Measurements from ENCODE around the gene MYO1D.
"Not testable (repeated sequence)": the region's sequence is repeated elsewhere in the genome, so short reads cannot be mapped to it uniquely, and the experiment has no call there.

The MYO1D gene

DNA sequence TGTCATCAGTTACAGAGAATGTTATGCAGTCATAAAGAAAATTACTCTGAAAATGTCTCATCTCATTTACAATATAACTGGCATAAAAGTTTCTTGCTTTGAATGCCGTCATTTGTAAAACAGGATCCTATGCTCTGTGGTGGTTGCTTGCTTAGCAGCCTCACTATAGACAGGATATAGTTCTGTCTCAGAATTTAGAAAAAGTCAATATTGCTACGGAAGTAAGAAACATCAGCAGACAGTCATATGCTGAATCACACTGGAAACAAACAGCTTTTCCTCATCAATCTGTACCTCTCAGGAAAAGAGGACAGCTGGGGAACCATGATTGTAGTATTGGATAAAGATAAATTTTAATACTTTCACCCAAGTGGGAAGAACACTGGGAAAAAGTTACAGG lies 105.5 kb downstream of the MYO1D start:
- DNase-seq = no peak

DNA sequence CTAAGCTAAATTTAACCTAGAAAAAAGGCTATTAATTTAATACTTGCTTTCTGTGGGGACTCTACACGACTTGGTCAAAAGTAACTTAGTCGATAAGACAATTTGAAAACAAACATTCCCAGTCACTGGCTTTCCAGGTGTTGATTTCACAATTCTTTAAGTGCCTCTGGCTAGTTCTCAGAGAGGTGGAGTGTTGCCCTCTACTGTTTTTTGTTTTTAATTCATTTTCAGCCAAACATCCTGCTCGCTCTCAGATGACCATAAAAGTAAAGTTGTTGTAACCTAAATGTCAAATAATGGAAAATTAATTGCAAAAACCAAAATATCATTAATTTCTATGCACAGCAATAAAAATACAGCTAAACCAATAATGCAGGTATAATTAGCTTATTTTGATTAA lies 107.1 kb downstream of the MYO1D start:
- DNase-seq = no peak

DNA sequence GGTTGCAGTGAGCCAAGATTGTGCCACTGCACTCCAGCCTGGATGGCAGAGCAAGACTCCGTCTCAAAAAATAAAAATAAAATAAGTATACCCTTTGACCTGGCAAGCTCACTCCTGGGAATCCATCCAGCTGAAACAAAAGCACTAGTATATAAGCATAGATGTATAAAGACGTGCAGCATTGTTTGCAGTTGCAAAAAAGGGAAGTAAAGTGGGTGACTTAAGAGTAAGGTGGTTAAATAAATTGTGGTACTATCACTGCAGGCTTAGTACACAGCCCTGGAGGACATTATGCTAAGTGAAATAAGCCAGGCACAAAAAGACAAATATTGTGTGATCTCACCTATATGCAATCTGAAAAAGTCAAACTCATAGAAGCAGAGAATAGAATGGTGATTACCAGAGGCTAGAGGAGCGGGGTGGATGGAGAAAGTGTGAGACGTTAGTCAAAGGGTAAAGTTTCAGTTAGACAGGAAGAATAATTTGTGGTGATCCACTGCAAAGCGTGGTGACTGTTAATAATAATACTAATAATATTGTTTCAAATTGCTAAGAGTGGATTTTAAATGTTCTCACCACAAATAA lies 113.0 kb downstream of the MYO1D start:
- no peak for DNase-seq

DNA sequence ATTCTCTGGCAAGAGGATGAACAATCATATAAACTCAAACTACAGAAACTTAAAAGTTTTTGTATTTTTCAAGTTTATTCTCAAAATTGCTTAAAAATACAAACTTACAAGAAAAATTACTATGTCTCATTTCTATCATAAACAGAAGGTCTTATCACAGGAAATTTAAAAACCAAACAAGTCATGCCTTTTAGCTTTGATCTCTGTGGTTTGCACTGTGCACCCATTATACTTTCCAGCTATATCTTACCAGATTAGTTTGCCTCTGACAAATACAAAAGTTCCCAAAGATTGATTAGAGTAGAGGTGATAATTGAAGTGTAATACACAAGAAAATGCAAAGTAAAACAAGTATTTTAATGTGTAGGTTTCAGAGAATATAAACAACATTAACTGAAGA lies 117.4 kb downstream of the MYO1D start:
- DNase-seq = no peak

DNA sequence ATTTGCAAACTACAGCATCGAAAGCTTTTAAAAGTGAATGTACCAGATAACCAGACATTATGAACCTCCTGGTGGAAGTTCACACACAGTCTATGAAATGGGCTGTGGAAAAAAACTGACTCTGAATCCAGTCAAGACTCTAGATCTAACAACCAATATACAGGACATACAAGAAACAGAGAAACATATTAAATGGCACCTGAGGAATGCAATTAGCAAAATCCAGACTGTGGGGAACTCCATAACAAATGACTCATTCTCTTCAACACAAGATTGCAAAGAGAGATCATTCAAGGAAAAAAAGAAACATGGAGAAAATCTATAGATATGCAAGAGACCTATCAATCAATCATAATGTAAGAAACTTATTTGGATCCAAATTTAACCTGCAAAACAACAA lies 119.0 kb downstream of the MYO1D start:
- no peak for DNase-seq

DNA sequence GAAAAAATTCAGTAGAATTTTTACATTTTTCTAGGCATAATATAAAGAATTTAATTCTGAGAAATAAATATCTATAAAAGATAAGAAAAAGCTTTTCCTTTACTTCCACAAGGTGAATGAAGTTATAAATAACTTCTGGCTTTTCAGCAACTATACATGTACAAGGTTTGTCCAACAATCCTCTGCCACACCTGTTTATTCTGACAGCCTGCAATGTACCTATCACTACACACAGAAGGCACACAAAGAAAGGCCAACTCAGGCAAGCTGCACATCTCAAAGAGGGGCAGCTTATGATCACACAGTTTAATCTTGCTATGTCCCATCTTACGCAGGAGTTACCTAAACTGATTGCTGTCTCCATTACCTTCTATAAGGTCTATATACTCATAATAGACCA lies 120.2 kb downstream of the MYO1D start:
- no peak for DNase-seq

DNA sequence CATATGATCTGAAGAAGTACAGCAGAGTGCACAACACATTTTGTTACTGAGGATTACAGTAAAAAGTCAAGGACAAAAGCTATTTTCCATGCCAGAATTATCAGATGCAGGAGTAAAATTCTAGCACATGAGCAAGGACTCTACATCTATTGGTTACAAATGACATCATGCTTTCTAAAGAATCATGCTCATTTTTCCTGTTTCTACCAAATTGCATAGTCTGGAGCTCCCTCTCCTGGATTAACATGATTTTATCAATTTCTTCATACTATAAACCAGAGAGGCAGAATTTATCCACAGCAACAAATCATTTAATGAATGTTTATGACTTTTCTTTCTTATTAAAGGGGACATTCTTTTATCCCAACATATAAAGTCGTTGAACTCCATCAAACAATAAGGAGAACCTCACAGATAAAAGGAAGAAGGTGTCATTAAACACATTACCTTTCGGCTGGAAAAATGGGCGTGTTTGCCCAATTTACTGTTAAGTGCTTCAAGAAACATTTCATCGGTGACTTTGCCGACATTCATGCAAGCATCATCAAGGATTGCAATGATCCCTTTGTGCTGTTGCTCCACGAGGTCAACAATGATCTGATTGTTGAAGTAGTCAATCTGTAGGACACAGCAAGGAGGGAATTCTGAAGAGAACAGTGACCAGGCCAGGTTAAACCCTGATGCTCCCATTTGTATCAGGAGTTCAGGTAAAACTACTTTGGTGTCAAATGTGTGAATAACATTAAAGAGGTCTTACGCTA lies 121.7 kb downstream of the MYO1D start:
- peak; percentile 74 for DNase-seq

DNA sequence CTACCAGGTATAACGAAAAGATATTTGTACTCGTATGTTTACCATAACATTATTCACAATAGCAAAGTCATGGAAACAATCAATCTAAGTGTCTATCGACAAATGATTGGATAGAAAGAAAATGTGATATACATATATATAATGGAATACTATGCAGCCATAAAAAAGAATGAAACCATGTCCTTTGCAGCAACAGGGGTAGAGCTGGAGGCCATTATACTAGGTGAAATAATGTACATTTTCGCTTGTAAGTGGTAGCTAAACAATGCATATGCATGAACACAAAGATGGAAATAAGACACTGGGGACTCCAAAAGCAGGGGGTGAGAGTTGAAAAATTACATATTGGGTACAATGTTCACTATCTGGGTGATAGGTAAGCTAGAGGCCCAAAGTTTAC lies 124.0 kb downstream of the MYO1D start:
- DNase-seq = no peak

DNA sequence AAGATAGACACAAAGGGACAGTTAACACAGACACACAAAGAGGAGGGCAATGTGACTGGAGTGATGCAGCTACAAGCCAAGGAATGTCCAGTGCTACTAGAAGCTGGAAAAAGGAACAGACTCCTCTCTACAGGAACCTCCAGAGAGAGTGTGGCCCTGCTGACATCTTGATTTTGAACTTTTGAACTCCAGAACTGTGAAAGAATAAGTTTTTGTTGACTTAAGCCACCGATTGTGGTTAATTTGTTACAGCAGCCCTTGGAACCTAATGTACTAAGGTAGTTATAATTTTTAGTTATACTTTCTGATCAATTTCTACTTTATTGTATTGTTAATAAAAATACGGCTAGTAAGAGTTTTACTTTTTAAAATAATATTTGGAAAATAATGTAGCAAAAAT lies 129.1 kb downstream of the MYO1D start:
- no peak for DNase-seq

DNA sequence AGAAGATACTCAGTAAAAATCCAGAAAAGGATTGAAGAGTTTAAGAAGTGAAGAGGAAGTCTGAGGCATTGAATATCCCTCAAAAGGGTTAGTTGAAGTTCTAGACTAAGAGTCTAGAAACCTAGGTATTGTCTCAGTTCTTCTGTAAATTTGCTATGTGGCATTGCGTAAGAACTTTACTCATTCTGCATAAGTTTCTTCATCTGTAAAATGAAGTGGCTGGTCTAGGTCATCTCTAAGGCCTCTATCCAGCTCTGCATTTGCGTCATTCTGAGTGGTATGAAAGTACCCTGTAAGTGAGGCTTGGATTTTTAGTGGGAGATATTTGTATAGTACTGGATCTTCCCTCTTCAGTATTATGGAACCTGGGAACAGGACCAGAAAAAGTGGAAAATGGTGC lies 130.2 kb downstream of the MYO1D start:
- no peak for DNase-seq

DNA sequence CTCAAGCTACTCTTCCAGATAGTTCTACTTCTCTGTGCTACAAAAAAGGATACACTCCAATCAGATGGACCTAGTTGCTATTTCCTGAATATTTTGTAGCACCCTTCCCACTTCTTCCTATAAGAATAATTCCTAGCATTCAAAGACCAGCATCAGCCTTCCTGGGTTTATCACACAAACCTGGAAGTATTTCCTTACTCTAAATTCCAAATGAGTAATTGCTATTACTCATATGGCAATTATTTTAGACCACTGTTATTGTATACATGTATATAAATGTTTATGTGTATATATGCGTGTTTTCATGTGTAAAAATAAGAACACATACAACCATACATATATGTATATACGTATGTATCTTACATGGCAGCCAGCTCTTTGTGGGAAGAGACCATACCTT lies 130.6 kb downstream of the MYO1D start:
- DNase-seq = no peak

DNA sequence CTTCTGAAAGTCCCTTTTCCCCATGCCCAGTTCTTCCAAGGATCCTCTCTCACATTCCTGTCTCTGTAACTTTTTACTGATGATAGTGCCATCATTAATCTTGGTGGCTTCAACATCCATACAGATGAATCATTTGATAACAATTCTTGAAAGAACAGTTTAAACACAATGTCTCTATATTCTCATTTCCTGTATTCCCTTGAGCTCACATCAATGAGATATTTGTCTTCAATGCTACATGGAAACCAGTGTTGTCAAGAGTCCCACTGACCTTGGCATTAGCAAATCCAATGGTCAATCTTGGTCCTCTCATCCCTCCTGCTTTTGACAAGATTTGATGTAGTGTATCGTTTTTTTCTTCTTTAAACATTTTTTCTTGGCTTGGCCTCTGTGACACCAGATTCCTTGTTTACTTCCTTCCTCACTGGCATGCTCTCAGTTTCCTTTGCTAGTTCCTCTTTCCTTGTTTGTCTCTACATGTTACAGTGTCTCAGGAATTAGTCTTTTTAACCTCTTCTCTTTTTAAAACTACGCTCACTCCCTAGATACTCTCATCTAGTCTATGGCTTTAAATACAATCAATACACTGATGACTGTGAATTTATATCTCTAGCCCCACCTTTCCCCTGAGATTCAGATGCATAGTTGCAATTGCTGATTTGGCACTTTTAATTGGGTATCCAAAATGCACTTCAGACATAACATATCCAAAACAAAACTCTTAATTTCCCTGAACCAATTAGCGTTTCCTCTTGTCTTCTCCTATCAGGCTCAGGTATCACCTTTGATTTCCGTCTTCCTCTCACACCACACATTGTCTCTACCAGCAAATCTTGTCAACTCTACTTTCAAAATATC lies 134.0 kb downstream of the MYO1D start:
- DNase-seq = no peak

DNA sequence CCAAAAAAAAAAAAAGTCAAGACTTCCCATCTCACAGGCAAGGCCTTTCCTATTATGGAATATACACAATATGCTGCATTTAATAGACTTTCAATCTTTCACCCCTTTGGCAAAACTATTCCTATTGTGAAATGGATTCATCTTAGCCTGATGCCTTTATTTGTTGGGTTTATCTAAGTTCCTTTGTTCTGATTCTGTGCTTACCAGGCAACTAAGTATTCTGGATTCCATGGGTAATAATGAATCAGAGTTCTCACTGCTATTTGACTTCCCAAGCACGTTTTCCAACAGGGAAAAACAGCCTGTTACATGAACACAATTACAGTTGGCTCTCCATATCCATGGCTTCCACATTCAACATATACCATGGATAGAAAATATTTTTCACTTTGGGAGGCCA lies 135.5 kb downstream of the MYO1D start:
- DNase-seq = no peak

DNA sequence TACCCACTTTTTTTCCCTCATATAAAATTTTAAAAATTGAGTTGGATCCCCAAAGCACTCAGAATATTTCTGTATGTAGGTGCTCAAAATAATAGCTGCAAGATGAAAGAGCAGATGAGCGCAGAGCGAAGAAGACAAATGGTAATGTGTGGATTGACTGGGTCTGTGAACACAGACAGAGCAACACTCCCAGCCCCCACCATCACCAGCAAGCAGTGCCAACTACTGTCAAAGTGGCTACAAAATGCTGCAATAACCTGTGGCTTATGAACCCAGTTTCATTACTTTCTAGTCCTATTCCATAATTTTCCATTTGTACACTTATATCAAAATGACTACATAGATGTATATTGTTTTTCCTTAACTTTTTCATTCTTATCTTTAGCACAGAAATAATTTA lies 137.2 kb downstream of the MYO1D start:
- no peak for DNase-seq

DNA sequence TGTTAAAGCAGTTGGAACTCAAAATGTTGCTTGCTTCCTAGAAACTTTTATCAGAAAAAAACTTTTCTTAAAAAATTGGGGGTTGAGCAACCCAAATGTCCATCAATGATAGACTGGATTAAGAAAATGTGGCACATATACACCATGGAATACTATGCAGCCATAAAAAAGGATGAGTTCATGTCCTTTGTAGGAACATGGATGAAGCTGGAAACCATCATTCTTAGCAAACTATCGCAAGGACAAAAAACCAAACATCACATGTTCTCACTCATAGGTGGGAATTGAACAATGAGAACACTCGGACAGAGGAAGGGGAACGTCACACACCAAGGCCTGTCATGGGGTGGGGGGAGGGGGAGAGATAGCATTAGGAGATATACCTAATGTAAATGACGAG lies 137.8 kb downstream of the MYO1D start:
- not testable (repeated sequence) for DNase-seq

DNA sequence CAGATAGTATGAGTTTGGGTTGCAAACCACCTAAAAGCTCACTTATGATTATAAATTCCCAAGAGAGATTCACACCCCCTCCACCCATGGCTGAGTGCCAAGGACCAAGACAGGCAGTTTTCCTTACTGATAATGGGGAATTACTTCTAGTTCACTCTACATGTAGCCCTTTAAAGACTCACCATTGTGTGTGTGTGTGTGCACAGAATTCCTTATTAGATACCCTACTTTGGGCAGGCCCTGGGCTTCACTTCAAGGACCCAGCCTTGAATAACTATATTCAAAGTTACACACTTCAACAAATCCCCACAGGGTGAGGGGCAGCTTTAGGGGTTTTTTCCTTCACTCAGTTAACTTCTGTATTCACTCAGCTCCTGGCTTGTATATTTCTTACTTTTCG lies 143.5 kb downstream of the MYO1D start:
- DNase-seq = no peak

DNA sequence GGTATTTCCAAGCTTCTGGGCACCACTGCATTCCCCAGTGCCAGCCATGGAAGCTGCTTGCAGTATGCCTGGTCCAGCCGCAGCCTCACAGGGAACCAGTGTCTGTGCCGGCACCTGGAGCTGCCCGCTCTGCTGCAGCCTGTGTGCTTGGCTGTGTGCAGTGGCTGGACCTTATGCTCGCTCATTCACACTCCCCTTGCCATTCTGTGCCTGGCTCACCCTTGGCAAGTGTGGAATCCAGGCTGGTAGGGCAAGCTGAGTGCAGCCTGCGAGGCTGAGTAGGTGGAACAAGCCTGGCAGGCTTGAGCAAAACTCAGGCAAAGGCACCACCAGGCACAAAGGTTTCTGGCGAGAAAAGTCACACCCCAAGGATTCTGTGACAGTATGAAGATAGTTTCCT lies 144.0 kb downstream of the MYO1D start:
- DNase-seq = no peak

DNA sequence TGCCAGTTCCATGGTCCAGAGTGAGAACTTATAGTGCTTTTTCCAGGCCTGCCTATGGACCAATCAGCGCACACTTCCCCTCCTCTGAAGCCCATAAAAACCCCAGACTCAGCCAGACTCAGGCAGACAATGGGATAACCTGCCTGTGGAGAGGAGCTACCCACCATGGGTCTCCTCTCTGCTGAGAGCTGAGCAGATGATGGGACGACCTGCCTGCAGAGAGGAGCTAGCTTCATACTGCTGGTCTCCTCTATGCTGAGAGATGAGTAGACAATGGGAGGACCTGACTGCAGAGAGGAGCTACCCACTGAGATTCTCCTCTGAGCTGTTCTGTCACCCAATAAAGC lies 144.7 kb downstream of the MYO1D start:
- no peak for DNase-seq

DNA sequence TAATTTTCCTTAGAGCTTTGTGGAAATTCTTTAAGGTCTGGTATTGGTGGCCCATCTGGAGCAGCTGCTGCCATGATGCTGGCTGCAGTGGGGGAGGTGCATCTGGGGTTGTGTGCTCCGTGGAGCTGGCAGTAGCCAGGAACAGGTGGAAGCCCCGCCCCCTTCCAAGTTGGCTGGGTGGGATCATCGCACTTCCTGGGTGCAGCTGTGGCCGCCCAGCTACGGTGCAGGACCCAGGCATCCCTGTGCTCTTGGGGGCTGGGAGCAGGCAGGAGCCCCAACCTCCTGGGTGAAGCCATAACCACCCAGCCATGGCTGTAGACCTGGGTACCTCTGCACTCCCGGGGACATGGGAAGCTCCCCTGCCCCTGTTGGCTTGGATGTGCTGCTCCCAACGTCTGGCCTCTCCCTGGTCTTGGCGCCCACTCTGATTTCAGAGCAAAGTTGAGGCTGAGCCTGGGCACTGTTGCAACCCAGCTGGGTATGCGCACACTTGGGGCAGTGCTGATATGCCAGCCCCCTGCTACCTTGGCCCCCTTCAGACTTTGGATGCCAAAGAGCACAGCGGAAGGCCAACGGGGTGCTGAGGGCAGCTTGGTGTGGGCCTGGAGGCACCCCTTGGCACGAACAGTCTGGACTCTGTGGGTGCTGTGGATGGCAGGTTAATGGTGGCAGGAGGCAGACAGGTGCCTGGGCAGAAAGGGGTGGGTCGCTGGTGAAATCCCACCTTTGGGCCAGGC lies 145.2 kb downstream of the MYO1D start:
- no peak for DNase-seq

DNA sequence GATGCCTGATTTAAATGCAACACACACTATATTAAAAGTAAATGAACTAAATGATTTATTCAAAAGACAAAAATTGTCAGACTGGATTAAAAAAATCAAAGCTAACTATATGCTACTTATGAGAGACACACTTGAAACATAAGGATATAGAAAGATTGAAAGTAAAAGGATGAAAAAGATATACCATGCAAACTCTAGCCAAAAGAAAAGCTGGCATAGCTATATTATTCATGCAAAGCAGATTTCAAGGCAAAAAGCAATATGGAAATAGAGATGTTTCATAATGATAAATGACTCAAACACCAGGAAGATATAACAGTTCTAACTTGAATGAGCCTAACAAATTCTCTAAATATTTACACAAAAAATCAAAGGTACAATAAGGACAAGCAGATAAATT lies 149.2 kb downstream of the MYO1D start:
- no peak for DNase-seq

DNA sequence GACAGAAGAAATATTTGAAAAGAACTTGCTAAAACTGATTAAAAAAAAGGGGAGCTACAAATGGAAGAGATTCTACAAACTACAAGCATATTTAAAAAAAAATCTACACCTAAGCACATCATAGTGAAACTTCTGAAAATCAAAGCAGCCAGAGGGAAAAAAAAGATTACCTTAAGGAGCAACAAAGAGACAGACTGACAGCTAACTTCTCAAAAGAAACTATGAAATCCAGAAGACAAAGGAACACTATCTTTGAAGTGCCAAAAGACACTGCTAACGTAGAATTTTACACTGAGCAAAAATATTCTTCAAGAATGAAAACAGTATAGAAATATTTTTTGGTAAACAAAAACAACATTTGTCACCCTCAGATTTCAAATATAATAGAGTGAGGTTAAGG lies 151.2 kb downstream of the MYO1D start:
- no peak for DNase-seq

DNA sequence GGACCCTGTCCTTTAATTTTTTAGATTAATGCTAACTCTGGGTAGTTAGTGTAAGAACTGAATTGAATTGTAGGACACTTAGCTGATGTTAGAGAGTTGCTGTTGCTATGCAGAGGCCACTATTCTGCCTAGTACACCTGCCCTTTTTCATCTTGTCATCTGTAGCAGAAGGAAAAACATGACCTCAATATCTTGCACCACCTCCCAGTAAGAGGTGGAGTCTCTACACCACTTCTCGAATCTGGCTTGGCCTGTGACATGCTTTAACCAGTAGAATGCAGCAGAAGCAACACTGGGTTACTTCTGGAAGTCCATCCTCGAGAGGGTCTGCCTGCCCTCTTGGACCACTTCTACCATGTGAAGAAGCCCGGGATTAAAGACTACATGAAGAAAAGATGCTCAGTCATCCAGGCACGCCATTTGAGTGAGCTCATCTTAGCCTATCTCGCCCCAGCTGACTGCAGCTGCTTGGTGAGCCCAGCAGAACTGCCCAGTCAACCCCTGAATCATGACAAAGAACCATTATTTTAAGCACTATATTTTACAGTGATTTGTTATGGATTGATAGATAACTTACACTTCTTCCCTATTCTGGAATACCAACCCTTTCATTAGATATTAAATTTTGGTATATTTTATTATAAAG lies 153.5 kb downstream of the MYO1D start:
- no peak for DNase-seq

DNA sequence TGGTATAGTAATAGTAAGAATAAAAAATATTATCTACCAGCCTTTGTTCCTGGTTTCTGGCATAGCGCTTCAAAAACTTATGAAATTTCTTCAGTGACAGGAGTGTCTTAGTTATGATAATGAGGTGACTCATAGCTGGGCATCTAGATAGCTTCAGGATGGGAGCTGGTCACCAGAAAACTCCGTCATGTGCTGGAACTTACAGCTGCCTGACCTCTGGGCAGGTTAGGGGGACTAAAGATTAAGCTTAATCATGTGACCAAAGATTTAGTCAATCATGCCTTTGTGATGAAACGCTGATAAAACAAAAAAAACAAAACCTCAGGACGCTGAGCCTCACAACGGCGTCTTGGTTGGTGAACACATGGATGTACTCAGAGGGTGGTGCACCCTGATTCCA lies 154.2 kb downstream of the MYO1D start:
- DNase-seq = no peak
